ENCODE measurements around the gene MIB2.
"Not testable (repeated sequence)": the region's sequence is repeated elsewhere in the genome, so short reads cannot be mapped to it uniquely, and the experiment has no call there.

DNA sequence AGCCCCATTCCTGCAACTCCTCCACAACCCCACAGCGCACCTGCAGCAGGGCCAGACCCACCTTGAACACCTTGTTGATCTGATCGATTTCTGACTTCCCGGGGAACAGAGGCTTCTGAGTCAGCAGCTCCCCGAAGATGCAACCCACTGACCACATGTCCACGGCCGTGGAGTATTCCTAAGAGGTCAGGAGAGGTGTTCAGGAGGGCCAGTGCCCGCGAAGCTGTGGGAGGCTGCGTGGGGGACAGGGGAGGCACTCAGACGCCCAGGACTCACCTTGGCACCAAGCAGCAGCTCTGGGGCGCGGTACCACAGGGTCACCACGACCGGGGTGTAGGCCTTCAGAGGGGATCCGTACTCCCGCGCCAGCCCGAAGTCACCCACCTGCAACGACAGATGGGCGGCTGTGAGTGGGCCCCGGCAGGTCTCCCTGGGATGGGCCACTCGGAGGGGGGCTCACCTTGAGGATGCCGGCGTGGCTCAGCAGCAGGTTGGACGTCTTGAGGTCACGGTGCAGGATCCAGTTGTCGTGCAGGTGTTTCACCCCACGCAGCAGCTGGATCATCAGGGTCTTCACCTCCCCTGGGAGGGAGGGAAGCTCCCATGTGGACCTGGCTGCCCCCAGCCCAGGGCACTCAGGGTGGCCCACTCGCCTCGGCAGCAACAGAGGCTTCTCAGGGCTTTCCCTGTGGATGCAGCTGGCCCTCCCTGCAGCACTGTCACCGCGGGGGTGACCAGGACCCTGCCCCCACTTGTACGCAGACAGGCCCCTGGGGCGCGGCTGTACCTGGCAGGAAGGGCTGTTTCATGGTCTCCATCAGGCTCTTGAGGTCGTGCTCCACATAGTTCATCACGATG, 21.6 kb downstream of the MIB2 start:
- not testable (repeated sequence) for TF ChIP-seq SUZ12 (IDR thresholded peaks at IDR 0.05; ENCODE audit: extremely low read depth, insufficient read depth, insufficient read length); ZNF274 (IDR thresholded peaks at IDR 0.05; ENCODE audit: low read depth, low read length); YY1 (IDR thresholded peaks at IDR 0.05; ENCODE audit: insufficient read depth, insufficient read length)

Data from NT2/D1 (cell line).